ENCODE measurements around the gene CCDC28B.

CCDC28B gene

DNA sequence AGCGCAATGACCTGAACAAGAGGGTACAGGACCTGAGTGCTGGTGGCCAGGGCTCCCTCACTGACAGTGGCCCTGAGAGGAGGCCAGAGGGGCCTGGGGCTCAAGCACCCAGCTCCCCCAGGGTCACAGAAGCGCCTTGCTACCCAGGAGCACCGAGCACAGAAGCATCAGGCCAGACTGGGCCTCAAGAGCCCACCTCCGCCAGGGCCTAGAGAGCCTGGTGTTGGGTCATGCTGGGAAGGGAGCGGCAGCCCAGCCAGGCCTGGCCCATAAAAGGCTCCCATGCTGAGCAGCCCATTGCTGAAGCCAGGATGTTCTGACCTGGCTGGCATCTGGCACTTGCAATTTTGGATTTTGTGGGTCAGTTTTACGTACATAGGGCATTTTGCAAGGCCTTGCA lies 5.4 kb upstream of the CCDC28B start:
- DNase-seq (ENCODE audit: low read depth, low spot score) = no peak

DNA sequence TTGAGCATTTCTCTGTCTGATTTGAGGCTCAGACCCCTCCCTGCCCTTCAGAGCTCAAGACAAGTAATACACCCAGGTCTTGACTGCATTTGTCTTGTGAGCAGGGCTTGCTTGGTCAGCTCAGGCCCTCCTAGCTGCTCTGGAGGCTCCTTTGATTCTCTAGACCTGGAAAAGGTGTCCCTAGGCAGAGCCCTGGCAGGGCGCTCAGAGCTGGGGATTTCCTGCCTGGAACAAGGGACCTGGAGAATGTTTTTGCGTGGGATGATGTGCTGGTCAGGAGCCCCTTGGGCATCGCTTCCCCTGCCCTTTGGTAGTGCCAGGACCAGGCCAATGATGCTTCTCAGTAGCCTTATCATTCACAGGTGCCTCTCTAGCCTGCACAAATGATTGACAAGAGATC lies 4.9 kb upstream of the CCDC28B start:
- no peak for DNase-seq (ENCODE audit: low read depth, low spot score)

DNA sequence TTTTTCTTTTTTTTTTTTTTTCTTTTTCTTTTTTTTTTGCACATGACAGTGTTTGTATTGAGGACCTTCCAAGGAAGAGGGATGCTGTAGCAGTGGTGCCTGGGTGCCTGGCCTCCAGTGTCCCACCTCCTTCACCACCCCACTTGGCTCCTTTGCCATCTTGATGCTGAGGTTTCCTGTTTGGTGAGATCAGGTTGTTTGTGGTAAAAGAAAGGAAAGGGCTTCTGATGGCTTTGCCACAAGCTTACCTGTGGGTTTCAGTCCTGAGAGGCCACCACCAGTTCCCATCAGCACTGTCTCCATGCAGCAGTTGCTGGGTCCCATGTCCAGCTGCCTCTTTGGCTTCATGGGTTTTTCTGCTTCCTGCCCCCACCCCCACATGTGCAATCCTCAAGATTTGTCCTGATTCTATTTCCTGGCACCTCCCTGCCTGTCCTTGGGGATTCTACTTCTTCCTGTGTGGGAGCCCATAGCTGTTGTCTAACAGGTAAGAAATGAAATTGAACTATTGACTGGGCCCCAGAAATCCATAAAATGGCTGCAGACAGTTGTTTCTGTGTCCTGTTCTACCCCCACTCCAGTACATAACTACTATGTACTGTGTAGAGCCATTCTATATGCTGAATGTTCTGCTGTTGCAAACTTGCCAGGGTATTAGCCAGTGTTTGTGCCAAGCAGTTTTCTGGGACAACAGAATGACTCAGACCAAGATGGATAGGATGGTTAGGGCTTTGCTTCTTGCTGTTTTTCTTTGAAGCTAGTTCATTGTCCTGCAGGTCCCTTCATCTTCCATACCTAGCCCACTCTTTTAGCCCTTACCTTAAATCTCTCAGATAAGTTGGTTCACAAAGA lies 4.2 kb upstream of the CCDC28B start:
- no peak for DNase-seq (ENCODE audit: low read depth, low spot score)

DNA sequence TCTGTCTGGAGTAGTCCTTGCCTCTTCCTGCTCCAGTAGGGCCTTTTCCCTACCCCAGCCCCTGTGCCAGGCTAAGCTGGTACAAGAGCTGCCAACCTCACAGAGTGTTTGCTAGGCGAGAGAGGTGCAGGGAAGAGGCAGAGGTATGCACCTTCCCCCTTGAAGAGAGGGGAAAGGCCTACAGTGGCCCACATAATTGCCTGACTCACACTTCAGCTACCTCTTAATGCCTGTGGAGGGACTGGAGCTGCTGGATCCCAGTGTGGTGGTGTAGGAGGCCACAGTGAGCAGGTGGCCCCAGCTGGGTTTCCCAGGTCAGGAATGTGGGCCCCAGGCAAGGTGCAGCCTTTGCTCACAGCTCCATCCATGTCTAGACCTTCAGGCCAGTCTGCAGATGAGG lies 3.3 kb upstream of the CCDC28B start:
- peak; percentile 45 for DNase-seq (ENCODE audit: low read depth, low spot score)

DNA sequence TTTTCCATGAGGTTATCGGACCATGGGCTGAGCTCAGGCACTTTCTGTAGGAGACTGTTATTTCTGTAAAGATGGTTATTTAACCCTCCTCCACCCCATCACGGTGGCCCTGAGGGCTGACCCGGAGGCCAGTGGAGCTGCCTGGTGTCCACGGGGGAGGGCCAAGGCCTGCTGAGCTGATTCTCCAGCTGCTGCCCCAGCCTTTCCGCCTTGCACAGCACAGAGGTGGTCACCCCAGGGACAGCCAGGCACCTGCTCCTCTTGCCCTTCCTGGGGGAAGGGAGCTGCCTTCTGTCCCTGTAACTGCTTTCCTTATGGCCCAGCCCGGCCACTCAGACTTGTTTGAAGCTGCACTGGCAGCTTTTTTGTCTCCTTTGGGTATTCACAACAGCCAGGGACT lies 2.6 kb upstream of the CCDC28B start:
- DNase-seq (ENCODE audit: low read depth, low spot score) = no peak

DNA sequence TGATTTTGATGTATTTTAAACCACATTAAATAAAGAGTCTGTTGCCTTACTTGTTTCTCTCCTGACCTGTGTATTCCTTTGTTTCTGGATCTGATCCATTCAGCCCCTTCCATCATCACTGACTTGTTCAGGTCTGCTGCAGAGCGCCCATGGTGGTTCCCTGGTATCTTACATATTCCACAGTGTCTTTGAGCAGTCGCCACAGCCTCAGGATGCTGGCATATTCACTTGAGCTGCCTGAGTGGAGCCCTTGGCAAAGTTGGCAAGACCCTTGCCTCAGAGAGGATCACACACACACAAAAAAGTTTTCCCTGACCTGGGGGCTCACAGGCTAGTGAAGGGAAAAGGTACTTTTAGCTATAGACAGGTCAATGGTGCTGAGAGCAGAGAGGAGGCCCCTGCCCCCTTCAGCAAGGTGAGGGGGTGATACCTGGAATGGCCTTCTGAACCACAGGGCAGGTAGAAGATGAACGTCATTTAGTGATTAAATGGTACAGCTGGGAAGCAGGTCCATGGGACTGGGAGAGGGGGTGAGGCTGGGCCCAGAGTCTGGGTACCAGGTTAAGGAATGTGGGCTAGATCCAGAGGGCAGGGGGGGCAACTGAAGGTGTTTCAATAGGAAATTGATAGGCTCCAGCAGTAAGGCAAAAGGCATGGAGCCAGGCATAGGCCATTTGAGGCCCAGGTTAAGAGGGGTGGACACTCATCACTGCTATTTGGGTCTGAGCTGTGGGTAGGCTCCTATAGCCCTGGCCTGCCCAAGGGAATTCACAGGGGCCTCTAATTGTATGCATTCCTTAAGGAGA lies 2.0 kb upstream of the CCDC28B start:
- DNase-seq (ENCODE audit: low read depth, low spot score) = no peak

DNA sequence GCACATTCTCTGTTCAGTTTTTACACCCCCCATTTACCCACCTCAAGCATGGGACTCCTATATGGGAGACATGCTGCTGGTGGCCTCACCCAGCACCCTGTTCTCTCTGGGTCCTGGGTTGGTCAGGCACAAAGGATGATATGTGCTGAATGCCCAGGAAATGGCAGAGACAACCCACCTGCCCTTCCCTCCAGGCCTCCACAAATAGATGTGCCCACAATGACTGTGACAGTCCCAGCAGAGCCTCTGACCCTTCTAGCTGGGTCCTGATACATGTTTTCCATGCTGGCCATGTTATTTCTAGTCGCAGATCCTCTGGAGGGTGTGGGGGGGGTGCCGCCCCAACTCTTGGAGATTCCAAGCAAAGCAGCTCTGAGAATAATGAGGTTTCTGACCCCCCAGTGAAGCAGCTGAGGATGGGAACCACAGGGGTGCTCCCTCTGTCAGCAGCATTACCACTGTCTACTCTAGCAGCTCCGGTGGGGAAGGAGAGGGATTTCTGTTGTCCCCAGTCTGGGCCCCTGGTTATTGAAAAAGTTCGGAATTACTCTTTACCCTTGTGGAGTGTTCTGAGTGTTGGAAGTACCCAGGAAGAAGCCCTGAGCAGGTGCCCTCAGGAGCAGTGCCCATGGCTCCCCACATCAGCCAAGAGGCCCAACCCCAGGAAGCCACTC lies 1.2 kb upstream of the CCDC28B start:
- DNase-seq (ENCODE audit: low read depth, low spot score) = no peak

DNA sequence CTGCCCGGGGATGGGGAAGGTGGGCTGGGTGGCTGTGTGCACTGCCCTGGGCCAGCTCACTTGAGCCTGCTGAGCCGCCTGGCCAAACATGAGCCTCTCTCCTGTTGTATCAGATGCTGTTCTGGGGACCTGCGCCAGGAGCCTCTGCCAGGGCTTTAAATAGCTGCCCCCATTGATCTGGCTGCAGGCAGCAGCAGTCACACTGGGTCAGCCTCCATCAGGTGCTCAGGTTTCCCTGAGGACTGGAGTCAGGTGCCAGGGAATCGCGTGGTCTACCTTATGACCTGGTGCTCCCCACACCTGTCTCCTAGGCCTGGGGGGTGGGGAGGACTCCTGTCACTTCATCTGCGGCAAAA lies 700 bp upstream of the CCDC28B start:
- no peak for DNase-seq (ENCODE audit: low read depth, low spot score)

DNA sequence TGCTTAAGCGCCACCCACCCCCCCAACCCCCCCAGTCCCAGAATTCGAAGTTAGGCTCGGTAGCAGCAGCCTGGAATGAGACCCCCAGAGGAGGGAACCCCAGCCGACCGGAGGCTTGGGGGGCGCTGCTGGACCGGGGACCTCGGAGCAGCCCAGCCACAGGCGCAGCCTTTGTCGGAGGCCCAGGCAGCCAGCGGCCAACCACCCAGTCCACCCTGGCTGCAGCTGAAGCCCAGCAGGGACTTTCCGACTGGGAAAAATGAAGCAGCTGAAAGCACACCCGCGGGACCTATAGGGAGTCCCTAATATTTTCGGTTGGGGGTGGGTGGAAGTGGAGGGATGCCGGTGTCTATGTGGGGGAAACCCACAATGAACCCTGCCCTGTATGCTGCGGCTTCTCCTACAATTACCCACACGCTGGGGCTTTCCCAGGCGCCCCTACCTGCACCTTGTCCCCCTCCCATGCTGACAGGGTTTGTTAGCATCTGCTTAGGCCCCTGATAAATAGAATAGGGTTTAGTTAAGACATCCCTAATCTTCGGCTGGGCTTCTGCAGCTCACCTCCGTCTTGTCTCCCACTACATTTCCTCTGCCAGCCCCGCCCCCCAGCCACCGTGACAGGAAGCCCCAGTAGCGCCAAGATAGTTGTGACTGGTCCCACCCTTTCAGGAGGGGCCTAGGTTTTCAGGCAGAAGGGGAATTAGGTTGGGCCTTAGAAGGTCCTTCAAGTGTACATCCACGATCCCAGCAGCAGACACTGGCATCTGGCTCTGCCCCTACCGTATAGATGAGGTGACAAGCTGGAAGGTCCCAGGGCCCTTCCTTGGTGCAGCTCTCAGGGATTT lies 838 bp downstream of the CCDC28B start:
- DNase-seq (ENCODE audit: low read depth, low spot score) = peak; percentile 73

DNA sequence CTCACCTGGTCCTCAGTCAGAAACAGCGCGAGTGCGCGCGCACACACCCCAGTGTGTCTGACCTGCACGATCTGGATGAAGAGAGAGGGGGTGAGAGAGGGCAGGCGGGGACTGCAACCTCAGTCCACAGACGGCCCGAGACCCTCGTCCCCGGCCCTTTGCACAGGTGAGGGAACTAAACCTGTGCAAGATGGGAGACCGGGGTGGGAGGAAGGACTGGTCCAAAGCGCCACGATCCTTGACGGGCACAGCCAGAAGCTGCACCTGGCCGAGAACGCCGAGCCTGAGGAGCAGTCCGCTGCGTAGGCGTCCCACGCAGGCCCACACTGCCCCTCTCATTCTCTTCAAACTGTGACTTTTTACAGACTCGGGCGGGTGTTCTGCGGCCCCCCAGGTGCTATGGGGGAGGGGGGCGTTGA lies 4.6 kb downstream of the CCDC28B start:
- no peak for DNase-seq (ENCODE audit: low read depth, low spot score)

DNA sequence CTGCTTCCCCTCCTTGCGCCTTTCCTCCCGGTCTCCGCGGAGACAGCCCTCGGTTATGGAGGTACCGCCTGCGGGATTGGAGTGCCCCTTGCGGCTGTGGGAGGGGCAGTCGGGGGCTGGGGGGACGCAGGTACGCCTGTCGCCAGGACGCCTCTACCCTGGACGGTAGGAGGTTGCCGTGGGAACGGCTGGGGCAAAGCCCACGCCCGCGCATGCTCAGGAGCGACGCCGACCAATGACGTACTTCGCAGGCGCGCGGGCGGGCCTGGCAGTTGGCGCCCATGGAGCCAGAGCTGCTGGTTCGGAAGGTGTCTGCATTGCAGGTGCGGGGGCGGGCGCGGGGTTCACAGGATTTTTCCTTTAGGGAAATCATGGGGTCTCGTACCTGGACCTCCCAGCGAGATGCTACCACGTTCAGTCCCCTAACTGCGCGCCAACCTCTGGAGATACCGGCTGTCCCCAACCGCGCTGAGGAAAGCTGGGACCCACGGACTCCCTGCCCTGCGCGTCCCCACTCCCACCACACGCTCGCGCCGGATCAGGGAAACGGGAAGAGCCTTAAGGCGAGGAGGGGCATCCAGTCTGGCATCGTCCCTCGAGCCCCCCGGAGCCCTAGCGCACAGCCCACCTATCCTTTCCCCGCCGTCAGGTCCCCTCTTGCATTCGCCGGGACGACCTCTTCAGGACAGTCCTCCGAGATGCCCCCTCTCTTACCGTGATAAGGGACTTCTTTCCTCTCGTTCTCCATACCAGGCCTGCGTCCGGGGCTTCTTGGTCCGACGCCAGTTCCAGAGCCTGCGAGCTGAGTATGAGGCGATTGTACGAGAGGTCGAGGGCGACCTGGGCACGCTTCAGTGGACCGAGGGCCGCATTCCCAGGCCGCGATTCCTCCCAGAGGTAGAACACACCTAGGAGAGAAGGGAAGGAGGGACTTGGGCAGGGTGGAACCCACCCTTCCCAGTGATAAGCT lies 5.3 kb downstream of the CCDC28B start, which contains the start of gene IQCC:
TSS of gene IQCC (plus strand) at position 271 of the 970 bp plus-strand sequence. CDS start at position 282, 11 bp downstream.
- peak; percentile 92 for DNase-seq (ENCODE audit: low read depth, low spot score)

DNA sequence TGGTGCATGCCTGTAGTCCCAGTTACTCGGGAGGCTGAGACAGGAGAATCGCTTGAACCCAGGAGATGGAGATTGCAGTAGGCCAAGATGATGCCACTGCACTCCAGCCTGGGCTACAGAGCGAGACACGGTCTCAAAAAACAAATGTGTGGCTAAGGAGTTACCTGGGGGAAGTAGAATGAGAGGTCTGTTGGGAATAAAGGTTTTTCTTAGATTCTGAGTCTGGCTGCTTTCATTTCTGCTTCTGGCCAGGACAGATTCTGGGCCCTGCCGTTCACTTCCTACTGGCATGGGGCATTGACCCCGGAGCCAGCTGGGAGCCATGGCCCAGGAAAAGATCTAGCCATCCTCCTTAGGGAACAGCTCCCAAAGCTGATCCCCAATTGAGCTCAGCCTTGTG lies 8.1 kb downstream of the CCDC28B start:
- DNase-seq (ENCODE audit: low read depth, low spot score) = no peak

DNA sequence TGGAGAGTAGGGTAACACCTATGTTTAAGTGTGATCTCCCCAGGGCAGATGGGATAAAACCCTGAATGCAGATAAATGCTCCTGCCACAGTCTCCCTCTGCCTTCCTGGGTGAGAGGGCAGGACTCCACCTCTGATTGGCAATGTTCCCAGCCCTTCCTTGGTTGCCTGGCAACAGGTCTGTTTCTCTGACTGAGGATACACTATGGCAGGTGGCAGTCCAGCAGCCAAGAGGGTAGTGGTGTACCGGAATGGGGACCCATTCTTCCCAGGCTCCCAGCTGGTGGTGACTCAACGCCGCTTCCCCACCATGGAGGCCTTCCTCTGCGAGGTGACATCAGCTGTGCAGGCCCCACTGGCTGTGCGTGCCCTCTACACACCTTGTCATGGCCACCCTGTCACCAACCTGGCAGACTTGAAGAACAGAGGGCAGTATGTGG lies 8.5 kb downstream of the CCDC28B start, which contains the start of gene DCDC2B:
TSS of gene DCDC2B (plus strand) at position 199 of the 438 bp plus-strand sequence. CDS start at position 204, 5 bp downstream.
- DNase-seq (ENCODE audit: low read depth, low spot score) = no peak

DNA sequence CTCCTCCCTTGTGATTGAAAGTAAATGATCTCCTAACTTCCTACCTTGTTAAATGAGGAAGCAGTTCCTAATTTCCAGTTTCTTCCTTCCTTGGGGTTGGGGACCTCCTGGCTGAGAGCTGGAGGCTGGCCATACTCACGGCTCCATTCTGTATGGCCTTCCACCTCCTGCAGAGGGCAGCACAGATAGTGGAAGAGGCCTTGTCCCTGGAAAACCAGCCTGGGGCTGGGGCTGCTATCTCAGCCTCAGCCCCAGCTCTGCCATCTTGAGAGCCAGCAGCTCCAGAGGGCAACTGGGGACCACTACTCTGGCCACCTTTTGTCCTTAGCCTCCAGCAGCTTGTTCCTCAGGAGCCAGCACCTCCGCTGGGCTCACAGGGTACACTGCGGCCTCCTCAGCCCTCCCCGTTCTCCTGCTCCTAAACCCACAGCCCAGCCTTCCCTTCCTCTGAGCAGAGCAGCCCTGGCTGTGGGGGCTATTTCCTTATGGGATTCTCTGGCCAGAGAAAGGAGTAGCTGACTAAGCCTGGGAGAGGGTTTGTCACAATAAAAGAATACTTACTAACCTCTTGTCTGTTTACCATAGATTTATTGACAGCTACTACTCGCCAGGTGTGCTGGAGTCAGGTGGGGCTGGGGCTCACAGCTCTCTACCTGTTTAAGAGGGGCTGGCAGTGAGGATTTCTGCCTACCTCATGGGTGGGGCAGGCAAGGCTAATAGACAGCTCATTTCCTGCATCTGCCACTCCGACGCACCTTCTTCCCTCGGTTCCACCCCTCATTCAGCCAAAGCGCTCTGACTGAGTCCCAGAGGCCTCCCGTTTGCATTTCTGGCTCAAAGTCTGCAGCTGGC lies 15.5 kb downstream of the CCDC28B start:
- DNase-seq (ENCODE audit: low read depth, low spot score) = peak; percentile 82

DNA sequence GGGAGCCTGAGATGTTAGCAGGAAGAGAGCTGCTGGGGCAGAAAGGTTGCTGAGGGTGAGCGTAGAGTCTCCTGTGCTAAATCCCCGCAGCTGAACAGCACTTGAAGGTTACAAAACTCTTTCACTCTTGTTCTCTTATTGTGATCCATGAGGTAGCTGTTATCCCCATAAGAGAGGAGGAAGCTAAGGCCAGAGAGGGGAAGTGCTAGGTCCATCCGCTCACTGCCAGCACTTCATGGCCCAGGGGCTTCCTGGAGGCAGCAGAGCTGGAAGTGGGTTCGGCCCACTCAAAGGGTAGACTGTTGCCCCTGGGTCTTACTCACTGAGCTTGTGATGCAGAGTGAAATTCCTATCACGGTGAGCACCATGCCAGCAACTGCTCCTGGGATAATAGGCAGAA lies 16.2 kb downstream of the CCDC28B start:
- DNase-seq (ENCODE audit: low read depth, low spot score) = no peak

DNA sequence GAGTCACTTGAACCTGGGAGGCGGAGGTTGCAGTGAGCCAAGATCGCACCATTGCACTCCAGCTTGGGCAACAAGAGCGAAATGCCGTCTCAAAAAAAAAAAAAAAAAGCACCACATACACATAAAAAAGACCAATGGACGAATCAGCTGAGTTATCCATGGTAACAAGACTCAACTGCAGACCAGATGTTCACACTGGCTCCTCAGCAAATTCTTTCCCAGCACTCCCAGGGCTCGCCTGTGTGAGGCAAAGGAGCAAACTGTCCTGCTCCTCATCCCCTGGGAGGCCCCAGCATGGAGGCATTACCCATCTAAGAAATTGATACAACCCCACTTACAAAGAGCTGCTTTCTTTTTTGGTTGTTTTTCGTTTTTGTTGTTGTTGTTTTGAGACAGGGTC lies 18.6 kb downstream of the CCDC28B start:
- DNase-seq (ENCODE audit: low read depth, low spot score) = no peak

DNA sequence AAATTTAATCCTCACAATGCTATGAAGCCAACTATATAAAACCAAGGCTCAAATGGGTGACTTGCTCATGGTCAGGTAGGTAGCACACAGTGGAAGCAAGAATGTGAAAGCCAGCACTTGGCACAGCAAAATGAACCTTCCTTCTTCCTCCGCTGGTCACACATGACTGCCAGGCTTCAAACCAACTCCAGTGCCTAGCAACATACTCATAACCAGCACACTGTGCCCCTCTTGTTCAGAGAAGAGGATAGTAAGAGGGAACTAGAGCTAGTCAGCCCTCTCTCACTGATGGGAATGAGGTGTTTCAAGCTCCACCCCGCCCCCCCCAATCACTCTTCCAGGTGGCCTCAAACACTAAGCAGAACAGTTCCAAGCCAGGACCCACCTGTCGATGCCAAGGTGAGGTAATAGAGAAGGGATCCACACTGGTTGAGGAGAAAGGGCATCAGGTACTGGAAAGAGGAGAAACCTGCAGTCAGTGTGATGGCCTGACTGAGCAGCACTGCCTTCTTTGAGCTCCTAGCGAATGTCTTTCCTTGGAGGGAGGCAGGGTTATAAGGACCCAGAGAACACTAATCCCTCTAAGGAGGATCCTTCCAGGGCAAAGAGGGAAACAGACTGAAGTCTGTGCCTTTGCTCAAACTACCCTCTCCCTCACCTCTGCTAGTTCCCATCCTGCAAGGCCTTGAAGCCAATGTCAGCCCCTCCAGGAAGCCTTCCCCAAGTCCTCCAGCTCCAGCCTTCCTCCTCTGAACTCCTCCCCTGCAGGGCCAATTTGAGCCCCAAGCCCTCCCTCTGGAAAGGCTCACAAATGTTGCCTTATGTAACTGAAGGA lies 20.6 kb downstream of the CCDC28B start:
- DNase-seq (ENCODE audit: low read depth, low spot score) = no peak

DNA sequence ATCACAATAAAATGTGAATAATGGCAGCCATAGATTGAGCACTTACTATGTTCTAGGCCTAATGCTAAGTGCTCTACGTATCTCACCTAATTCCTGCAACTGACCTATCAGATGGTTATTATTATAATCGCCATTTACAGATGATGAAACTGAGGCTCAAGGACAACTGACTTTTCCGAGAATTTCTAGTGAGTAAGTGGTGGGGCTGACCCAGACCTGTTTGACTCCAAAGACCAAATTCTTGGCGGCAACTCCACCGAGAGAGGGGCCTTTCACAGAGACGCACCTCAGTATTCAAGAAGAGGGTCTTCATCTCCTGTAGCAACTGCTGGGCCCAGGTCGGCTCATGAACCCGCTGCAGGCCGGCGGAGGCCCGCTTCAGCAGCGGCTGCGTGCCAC lies 21.2 kb downstream of the CCDC28B start:
- no peak for DNase-seq (ENCODE audit: low read depth, low spot score)

Data from ELF-1 (cell line).